Duodenal mucosa (tissue), 2 donors: ENCODE data around the gene FBLN2.

ENCODE experiments used
- H3K27ac ChIP-seq: one replicate; pipeline ENCODE4 v1.7.0; 2013; ENCODE audit warnings: low read depth, low read length
- H3K27me3 ChIP-seq, 2 donors: one replicate each; pipeline ENCODE4 v1.7.0; 2013; ENCODE audit warnings: low read length in 2 of 2, control low read depth in 1 of 2; ENCODE audit not compliant: insufficient read depth in 2 of 2, control insufficient read depth in 1 of 2
- H3K36me3 ChIP-seq, 2 donors: one replicate each; pipeline ENCODE4 v1.7.0; 2013; ENCODE audit warnings: low read length in 2 of 2, control low read depth in 1 of 2; ENCODE audit not compliant: insufficient read depth in 2 of 2, control insufficient read depth in 1 of 2
- H3K4me1 ChIP-seq, 2 donors: one replicate each; pipeline ENCODE4 v1.7.0; 2013; ENCODE audit warnings: low read length in 2 of 2, control low read depth in 1 of 2; ENCODE audit not compliant: insufficient read depth in 2 of 2, control insufficient read depth in 1 of 2
- H3K4me3 ChIP-seq, 2 donors: one replicate each; pipeline ENCODE4 v1.7.0; 2013; ENCODE audit warnings: low read length in 2 of 2, low read depth in 1 of 2
- H3K9ac ChIP-seq, 2 donors: one replicate each; pipeline ENCODE4 v1.7.0; 2013; ENCODE audit warnings: low read length in 2 of 2, low read depth in 1 of 2
- H3K9me3 ChIP-seq, 2 donors: one replicate each; pipeline ENCODE4 v1.7.0; 2013; ENCODE audit warnings: low read length in 2 of 2, control low read depth in 1 of 2; ENCODE audit not compliant: control insufficient read depth in 1 of 2

The FBLN2 gene

DNA sequence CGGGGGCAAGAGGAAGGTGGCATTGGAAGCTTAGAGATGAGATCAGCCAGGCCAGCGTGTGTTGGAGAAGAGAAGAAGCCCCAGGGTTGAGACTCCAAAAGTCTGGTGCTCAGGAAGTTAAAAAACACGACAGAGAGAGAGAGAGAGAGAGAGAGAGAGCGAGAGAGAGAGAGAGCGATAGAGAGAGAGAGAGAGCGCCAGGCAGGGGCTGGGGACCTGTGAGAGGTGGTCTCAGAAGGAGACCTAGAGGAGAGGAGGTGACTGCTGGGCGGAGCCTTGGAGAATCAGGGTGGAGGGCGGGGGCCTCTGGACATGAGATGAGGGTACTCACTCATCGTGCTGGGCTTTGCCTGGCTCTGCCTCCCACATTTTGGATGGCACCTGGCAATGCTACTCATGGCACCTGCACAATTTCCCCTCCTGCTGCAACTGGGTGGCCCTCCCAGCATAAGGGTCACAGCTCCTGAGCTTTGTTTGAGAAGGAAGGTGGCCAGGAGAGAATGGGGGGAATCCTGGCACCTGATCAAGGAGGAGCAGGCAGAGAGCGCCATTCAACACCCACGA is 51.0 kb downstream of the FBLN2 start:
- Histone ChIP-seq H3K4me3 (no peak overlapping the region), H3K4me1 (no peaks in the 10 kb centered on the region), H3K9ac (no peak overlapping the region), H3K36me3 (no peaks in the 10 kb centered on the region), H3K27ac (no peak overlapping the region), H3K27me3 (peaks cover 0 to 3% of the 10 kb centered on the region in 2 donors), H3K9me3 (no peaks in the 10 kb centered on the region)

DNA sequence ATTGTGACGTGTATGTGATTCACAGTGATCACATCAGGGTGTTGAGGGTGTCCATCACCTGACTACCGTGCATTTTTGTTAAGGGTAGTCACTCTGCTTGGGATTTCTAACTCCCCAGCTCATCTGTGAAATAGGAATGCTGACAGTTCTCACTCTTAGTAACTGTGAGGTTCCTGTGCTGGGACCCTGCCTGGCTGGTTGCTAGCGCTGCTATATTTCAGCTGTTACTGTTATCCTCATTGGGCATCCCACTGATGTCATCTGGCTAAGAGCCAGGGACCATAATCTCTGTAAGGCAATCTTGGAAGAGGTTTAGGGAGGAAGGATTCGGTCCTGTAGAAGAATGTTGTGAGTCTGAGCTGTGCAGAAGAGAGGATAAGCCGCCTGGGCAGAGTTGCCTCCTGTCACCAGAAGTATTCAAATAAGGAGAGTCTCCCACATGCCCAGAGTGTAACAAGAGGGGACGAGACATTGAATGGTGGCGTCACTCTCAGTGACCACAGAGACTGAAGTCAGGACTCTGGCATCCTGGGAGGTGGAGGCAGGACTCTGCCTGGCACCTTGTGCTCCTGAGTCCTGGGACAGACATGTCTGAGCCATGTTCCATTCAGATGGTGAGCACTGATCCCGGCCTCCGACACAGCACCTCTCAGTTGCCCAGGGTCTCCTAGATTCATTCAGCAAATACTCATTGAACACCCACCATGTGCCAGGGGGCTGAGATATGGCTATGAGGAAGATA is 52.2 kb downstream of the FBLN2 start:
- no peaks in the 10 kb centered on the region for H3K4me1 ChIP-seq
- H3K4me3 ChIP-seq: no peak overlapping the region
- peaks cover 0 to 3% of the 10 kb centered on the region in 2 donors for H3K27me3 ChIP-seq
- H3K36me3 ChIP-seq: no peaks in the 10 kb centered on the region
- no peaks in the 10 kb centered on the region for H3K9me3 ChIP-seq
- no peak overlapping the region for H3K27ac ChIP-seq
- no peak overlapping the region for H3K9ac ChIP-seq

DNA sequence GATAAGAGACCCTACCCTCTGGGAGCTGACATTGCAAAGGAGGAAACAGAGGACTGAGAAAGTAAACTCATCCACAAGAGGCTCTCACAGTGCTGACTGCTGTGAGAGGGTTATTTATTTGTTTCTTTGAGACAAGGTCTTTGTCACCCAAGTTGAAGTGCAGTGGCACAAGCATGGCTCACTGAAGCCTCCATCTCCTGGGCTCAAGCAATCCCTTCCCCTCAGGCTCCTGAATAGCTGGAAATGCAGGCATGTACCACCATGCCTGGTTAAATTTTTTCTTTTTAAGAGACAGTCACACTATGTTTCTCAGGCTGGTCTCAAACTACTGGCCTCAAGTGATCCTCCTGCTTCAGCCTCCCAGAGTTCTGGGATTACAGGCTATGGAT is 52.8 kb downstream of the FBLN2 start:
- Histone ChIP-seq H3K4me3 (no peak overlapping the region), H3K27ac (no peak overlapping the region), H3K4me1 (no peaks in the 10 kb centered on the region), H3K9ac (no peak overlapping the region), H3K36me3 (no peaks in the 10 kb centered on the region), H3K27me3 (peaks cover 0 to 3% of the 10 kb centered on the region in 2 donors), H3K9me3 (no peaks in the 10 kb centered on the region)

DNA sequence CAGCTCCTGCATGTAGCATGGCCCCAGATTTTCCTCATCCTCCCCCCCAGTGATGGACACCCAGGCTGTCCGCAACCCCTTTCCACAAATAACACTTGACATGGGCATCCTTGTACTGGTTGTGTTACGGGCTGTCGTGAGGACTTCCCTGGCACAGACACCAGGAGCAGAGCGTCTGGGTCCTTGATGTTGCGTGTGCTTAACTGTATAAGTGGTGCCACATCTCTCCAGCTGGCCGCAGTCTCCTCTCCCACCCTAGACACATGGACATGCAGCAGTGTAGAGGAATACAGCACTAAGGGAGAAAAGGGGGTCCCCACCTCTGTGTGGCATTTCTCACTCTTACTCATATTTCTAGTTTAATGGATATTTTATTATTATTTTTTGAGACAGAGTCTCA is 56.6 kb downstream of the FBLN2 start:
- Histone ChIP-seq H3K27me3 (no peaks in the 10 kb centered on the region), H3K4me3 (no peak overlapping the region), H3K27ac (no peak overlapping the region), H3K4me1 (no peaks in the 10 kb centered on the region), H3K9ac (no peak overlapping the region), H3K9me3 (no peaks in the 10 kb centered on the region), H3K36me3 (no peaks in the 10 kb centered on the region)

DNA sequence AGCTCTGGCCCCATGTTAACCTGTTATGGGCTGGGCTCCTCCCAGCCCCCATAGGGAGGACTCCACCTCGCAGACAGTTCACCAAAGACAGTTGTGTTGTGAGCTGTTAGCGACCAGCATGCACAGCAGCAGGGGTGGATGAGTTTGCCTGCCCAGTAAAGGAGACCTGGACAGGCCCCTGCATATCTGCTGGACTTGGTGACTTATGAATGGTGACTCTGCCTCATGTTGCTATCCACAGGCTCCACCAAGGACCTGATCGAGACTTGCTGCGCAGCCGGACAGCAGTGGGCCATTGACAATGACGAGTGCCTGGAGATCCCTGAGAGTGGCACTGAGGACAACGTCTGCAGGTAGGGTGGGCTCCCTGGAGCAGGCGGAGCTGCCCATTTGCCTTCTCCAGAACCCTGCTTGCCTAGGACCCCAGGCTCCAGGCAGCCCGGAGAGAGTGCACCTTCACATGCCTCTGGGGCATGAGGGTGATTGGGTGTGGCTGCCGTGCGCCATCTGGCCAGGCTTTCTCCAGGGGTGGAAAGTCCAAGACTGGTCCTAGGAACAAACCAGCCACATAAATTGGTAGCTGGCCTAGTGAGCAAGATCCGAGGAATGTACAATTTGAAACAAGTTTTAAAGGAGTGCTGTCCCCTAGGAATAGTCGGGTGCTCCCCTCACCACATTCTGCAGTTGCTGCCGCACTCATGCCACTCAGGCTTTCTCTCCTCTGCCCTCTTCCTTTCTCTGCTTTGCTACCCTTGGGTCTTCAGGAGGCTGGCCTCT is 59.1 kb downstream of the FBLN2 start:
- Histone ChIP-seq H3K27me3 (no peaks in the 10 kb centered on the region), H3K36me3 (no peaks in the 10 kb centered on the region), H3K27ac (no peak overlapping the region), H3K9me3 (no peaks in the 10 kb centered on the region), H3K9ac (no peak overlapping the region), H3K4me1 (no peaks in the 10 kb centered on the region), H3K4me3 (no peak overlapping the region)

DNA sequence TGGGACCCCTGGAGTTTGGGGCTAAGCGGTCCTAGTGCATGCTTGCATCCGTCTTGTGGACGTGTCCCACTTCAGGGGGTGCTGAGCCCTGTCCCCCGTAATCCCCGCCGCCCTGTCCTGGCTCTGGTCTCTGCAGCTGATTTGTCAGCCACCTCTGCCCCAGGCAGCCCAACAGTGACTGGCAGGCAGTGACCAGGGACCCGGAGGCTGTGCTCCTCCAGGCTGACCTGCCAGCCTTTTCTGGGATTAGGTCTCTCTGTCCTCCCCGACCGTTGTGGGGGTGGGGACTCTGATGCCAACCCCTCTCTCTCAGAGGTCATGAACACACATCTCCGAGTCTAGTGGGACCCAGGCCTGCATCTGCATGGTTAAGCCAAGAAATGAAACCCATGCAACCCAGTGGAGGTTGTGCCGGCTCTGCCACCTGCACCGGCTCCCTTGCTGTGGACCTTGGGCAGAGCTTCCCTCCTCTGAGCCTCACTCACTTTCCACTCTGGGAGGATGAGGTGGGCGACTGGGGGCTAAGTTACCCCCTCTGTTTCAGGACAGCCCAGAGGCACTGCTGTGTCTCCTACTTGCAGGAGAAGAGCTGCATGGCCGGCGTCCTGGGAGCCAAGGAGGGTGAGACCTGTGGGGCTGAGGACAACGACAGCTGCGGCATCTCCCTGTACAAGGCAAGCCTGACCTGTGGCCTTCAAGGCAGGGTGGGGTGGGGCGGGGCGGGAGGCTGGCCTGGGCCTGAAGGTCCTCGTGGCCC is 60.2 kb downstream of the FBLN2 start:
- H3K27ac ChIP-seq: no peak overlapping the region
- H3K9me3 ChIP-seq: no peaks in the 10 kb centered on the region
- H3K4me1 ChIP-seq: no peaks in the 10 kb centered on the region
- H3K27me3 ChIP-seq: no peaks in the 10 kb centered on the region
- no peak overlapping the region for H3K9ac ChIP-seq
- H3K36me3 ChIP-seq: no peaks in the 10 kb centered on the region
- H3K4me3 ChIP-seq: no peak overlapping the region

DNA sequence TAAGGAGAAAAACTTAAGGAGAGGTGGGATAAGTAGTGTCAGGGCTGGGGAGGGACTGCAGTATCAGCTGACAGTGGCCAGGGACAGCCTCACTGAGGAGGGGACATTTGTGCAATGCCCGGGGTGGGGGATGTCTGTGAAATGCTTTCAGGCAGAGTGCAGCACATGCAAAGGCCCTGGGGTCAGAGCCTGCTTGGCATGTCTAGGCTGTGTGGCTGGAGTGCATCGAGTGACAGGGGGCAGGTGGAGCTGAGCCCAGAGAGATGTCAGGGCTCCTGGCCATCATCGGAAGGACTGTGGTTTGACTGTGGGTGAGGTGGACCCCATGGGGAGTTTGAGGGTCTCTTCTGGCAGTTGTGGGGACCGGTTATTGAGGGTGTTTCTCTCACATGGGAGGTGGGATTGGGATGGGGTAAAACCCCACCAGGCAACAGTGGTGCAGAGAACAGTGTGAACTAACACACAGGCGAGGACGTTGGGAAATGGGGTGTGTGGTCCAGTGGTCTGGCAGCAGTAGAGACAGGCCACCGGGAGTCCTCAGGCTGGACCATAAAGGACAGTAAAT is 61.2 kb downstream of the FBLN2 start:
- Histone ChIP-seq H3K36me3 (no peaks in the 10 kb centered on the region), H3K4me1 (no peaks in the 10 kb centered on the region), H3K4me3 (no peak overlapping the region), H3K9me3 (no peaks in the 10 kb centered on the region), H3K27me3 (no peaks in the 10 kb centered on the region), H3K9ac (no peak overlapping the region), H3K27ac (no peak overlapping the region)

DNA sequence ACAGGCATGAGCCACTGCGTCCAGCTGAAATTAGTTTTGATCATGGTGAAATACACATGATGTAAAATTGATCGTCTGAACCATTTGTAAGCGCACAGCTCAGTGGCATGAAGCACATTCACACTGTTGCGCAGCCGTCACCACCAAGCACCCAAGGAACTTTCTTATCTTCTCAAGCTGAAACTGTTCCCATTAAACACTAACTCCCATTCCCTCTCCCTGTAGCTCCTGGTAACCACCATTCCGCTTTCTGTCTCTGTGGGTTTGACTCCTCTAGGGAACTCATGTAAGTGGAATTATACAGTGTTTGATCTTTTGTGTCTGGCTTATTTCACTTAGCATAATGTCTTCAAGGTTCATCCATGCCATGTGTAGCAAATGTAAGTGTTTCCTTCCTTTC is 62.3 kb downstream of the FBLN2 start:
- Histone ChIP-seq H3K36me3 (no peaks in the 10 kb centered on the region), H3K9me3 (no peaks in the 10 kb centered on the region), H3K27me3 (no peaks in the 10 kb centered on the region), H3K4me1 (no peaks in the 10 kb centered on the region), H3K4me3 (no peak overlapping the region), H3K9ac (no peak overlapping the region), H3K27ac (no peak overlapping the region)

DNA sequence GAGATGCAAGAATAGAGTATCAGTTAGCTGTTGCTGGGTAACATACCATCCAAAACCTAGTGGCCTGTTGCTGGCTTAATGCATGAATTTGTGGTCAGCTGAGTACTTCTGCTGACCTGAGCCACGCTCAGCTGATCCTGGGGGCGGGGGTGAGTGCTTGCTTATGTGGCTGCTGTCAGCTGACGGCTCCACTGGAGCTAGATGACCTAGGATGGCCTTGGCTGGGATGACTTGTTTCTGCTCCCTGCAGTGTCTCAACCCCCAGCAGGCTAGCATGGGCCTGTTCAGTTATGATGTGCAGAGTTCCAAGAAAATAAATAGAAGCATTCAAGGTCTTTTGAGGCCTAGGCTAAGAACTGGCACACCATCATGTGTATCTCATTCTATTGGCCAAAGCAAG is 63.9 kb downstream of the FBLN2 start:
- no peak overlapping the region for H3K27ac ChIP-seq
- H3K36me3 ChIP-seq: no peaks in the 10 kb centered on the region
- H3K4me3 ChIP-seq: no peak overlapping the region
- H3K9me3 ChIP-seq: no peaks in the 10 kb centered on the region
- no peak overlapping the region for H3K9ac ChIP-seq
- H3K4me1 ChIP-seq: no peaks in the 10 kb centered on the region
- no peaks in the 10 kb centered on the region for H3K27me3 ChIP-seq
